Kidney (tissue), 14 donors: ENCODE results near the gene SUGP2. TPM values are rescaled to one million over a fixed set of nuclear protein-coding genes. Genes with fewer than 3 reads are reported as not detected.

ENCODE experiments used
- DNase-seq, 5 donors: peaks; one replicate each; pipeline ENCODE4 v3.0.0-alpha.2; 2013 to 2020
- FAIRE-seq: peaks from 2 replicates; lab custom pipeline; 2012; peaks lifted over from hg19 to GRCh38; lab: Jason Lieb, UNC
- H3K27ac ChIP-seq, 2 donors: one replicate each; pipeline ENCODE4 v1.7.0; 2013; ENCODE audit warnings: low read depth in 2 of 2, low read length in 2 of 2, inconsistent platforms in 1 of 2
- H3K27me3 ChIP-seq: one replicate; pipeline ENCODE4 v1.7.1; 2013; ENCODE audit warnings: low read length, inconsistent platforms; ENCODE audit not compliant: control insufficient read depth, insufficient read depth
- H3K36me3 ChIP-seq, 3 donors: one replicate each; pipeline versions ENCODE4 v1.7.0 to v1.7.1; 2013; ENCODE audit warnings: low read length in 3 of 3, control low read depth in 1 of 3, inconsistent platforms in 1 of 3; ENCODE audit not compliant: insufficient read depth in 3 of 3, control insufficient read depth in 2 of 3
- H3K4me1 ChIP-seq, 3 donors: one replicate each; pipeline versions ENCODE4 v1.7.0 to v1.7.1; 2013; ENCODE audit warnings: low read length in 3 of 3, inconsistent platforms in 1 of 3, low read depth in 1 of 3; ENCODE audit not compliant: control insufficient read depth in 2 of 3, insufficient read depth in 2 of 3
- H3K4me3 ChIP-seq, 3 donors: one replicate each; pipeline versions ENCODE4 v1.7.0 to v1.8.1; 2013; ENCODE audit warnings: low read length in 3 of 3, control low read depth in 1 of 3, inconsistent platforms in 1 of 3
- H3K9ac ChIP-seq, 3 donors: one replicate each; pipeline versions ENCODE4 v1.7.0 to v1.7.1; 2013; ENCODE audit warnings: low read length in 3 of 3, control low read depth in 1 of 3, inconsistent platforms in 1 of 3
- H3K9me3 ChIP-seq, 3 donors: one replicate each; pipeline versions ENCODE4 v1.7.0 to v1.7.1; 2013; ENCODE audit warnings: low read length in 3 of 3, control low read depth in 1 of 3, inconsistent platforms in 1 of 3; ENCODE audit not compliant: control insufficient read depth in 2 of 3, insufficient read depth in 1 of 3
- CTCF ChIP-seq: IDR thresholded peaks from 3 replicates; pipeline ENCODE4 v1.5.1; 2012; ENCODE audit warnings: mild to moderate bottlenecking, moderate library complexity, borderline replicate concordance; ENCODE audit not compliant: insufficient read depth; ENCODE audit errors: extremely low read depth
- intact Hi-C: fragments of 100-400 bp; cut with DNase I; formaldehyde crosslinking; loops from one replicate; pipeline ENCODE4 v1.11.1; 2022
- polyA plus RNA-seq: library from polyadenylated mRNA; stranded (reverse); fragments of 350-450 nt; fragmentation: Illumina TruSeq; extraction: RNeasy Lipid Tissue Mini Kit (QIAGEN cat#74804); gene quantifications from one replicate; pipeline ENCODE4 v1.2.3, GENCODE V29; 2014; ENCODE audit warnings: low read depth, low replicate concordance; ENCODE audit not compliant: insufficient read depth
- total RNA-seq: library from RNA; stranded (reverse); fragmentation: NEBNext Ultra II Directional; extraction: Animal tissue kit (Norgen Biotek cat#: 25700); gene quantifications from one replicate; pipeline ENCODE4 v1.2.1, GENCODE V29; 2021
- donor health status: control.
- donor health status: control.
- donor health status: control.
- donor health status: control.
- donor health status: control.
- donor health status: DM: yes; HTN: yes; CAD: no.
- donor health status: Normal renal cell carcinoma (clear cell type).

The SUGP2 gene
- total and polyA plus RNA-seq, 2 donors from 2014 or later: 47.5 to 74.1 TPM

- Histone ChIP-seq H3K36me3 (peaks cover 0 to 19% (median 15%) of the 10 kb centered on the region in 3 donors), H3K9ac (no peak overlapping the region)
Measured at GRCh38 chr19:18993115-18993514, 40.2 kb downstream of the SUGP2 start.

GRCh38 chr19:18992696-18993095 lies 40.6 kb downstream of the SUGP2 start:
- no peak for TF ChIP-seq CTCF
- FAIRE-seq (no peak), DNase-seq (no peak)
- Histone ChIP-seq H3K36me3 (peaks cover 0 to 19% (median 15%) of the 10 kb centered on the region in 3 donors), H3K4me1 (peaks cover 0 to 4% (median 0%) of the 10 kb centered on the region in 3 donors), H3K9me3 (no peaks in the 10 kb centered on the region), H3K9ac (no peak overlapping the region), H3K27me3 (no peaks in the 10 kb centered on the region), H3K27ac (no peak overlapping the region), H3K4me3 (no peak overlapping the region)
- intact Hi-C loops: no loop called here

More at GRCh38 chr19:18993115-18993514, 40.2 kb downstream of the SUGP2 start:
- intact Hi-C loops: no loop called here
- no peaks in the 10 kb centered on the region for H3K27me3 ChIP-seq
- peaks cover 0 to 4% (median 0%) of the 10 kb centered on the region in 3 donors for H3K4me1 ChIP-seq
- H3K4me3 ChIP-seq: no peak overlapping the region
- no peak for DNase-seq
- FAIRE-seq: no peak
- no peak overlapping the region for H3K27ac ChIP-seq
- no peaks in the 10 kb centered on the region for H3K9me3 ChIP-seq
- no peak for TF ChIP-seq CTCF

- Histone ChIP-seq H3K9ac (no peak overlapping the region), H3K9me3 (no peaks in the 10 kb centered on the region), H3K36me3 (peaks cover 0 to 19% (median 15%) of the 10 kb centered on the region in 3 donors), H3K27me3 (no peaks in the 10 kb centered on the region), H3K27ac (no peak overlapping the region), H3K4me1 (peaks cover 2 to 4% (median 4%) of the 10 kb centered on the region in 3 donors), H3K4me3 (no peak overlapping the region)
- no peak for TF ChIP-seq CTCF
- DNase-seq: no peak
- intact Hi-C loops: no loop called here
- no peak for FAIRE-seq
Measured at GRCh38 chr19:18991468-18991867, 41.8 kb downstream of the SUGP2 start.

- no peak for DNase-seq
- Histone ChIP-seq H3K4me1 (peaks cover 2 to 5% (median 4%) of the 10 kb centered on the region in 3 donors), H3K9me3 (no peaks in the 10 kb centered on the region), H3K27me3 (no peaks in the 10 kb centered on the region), H3K4me3 (no peak overlapping the region), H3K9ac (no peak overlapping the region), H3K36me3 (peaks cover 0 to 19% (median 15%) of the 10 kb centered on the region in 3 donors), H3K27ac (no peak overlapping the region)
- intact Hi-C loops: no loop called here
- TF ChIP-seq CTCF: no peak
- no peak for FAIRE-seq
Measured at GRCh38 chr19:18991006-18991405, 42.3 kb downstream of the SUGP2 start.
